Pancreas (tissue), 10 donors: Measurements from ENCODE around the gene SLC43A1. TPM values are rescaled to one million over a fixed set of nuclear protein-coding genes. Genes with fewer than 3 reads are reported as not detected.
A peak's percentile ranks its signal among the peaks of the same experiment; 100 is the strongest.

Experiments used
- ATAC-seq, 4 donors: fragments of 200-7000 bp; cut with Tn5 transposase; one replicate each; pipeline versions ENCODE4 v1.8.0 to v1.9.1; 2020; ENCODE audit warnings: mild to moderate bottlenecking in 4 of 4, moderate library complexity in 4 of 4
- DNase-seq, 6 donors: peaks; one replicate each; pipeline ENCODE4 v3.0.0-alpha.2; 2020
- FAIRE-seq: peaks from 2 replicates; lab custom pipeline; 2012; peaks lifted over from hg19 to GRCh38; lab: Jason Lieb, UNC
- H3K27ac ChIP-seq, 4 donors: fragments of 200-600 bp; sonication (generic); 1 replicate in 3 of 4; 2 replicates in 1 of 4; pipeline versions ENCODE4 v1.5.0 to v1.8.0; 2020
- H3K27me3 ChIP-seq, 4 donors: fragments of 200-600 bp; one replicate each; pipeline ENCODE4 v1.8.0; 2021
- H3K36me3 ChIP-seq, 3 donors: fragments of 200-600 bp; sonication (generic) in 1 of 3; one replicate each; pipeline versions ENCODE4 v1.5.0 to v1.8.0; 2020 to 2021
- H3K4me1 ChIP-seq, 3 donors: fragments of 200-600 bp; one replicate each; pipeline ENCODE4 v1.8.0; 2021
- H3K4me3 ChIP-seq, 4 donors: fragments of 200-600 bp; sonication (generic) in 2 of 4; one replicate each; pipeline versions ENCODE4 v1.5.0 to v1.8.0; 2020 to 2021
- H3K9me3 ChIP-seq, 4 donors: fragments of 200-600 bp; one replicate each; pipeline ENCODE4 v1.8.0; 2021
- WGBS, 2 donors: extraction: QIAGEN DNeasy Blood & Tissue Kit; methylation state at CpG; one replicate each; pipeline ENCODE4 v1.1.7; 2013; 5-methylcytosine and 5-hydroxymethylcytosine counted together
- intact Hi-C, 3 donors: fragments of 100-400 bp; cut with DNase I; formaldehyde crosslinking; loops; one replicate each; pipeline versions ENCODE4 v1.11.1 to v1.14.2; 2022
- polyA plus RNA-seq, 2 donors: library from polyadenylated mRNA; stranded (reverse); fragments of 200-250 nt; gene quantifications; one replicate each; pipeline ENCODE4 v1.2.3, GENCODE V29; 2013
- total RNA-seq, 6 donors: library from RNA; stranded (reverse); fragmentation: NEBNext Ultra II Directional in 4 of 6; extraction: Animal tissue kit (Norgen Biotek cat#: 25700) in 4 of 6; gene quantifications; one replicate each; pipeline versions ENCODE4 v1.2.1 to v1.2.4, GENCODE V29; 2021 to 2023
- TF ChIP-seq, protein P1 (sequence below), 4 donors: fragments of 200-600 bp; sonication (generic) in 3 of 4; IDR thresholded peaks; one replicate each; pipeline versions ENCODE4 v1.5.0 to v1.8.0; 2021; ENCODE audit warnings: antibody characterized with exemption in 4 of 4
- donor health status: healthy with polysubstance abuse.
- donor health status: DM: no; HTN: no; CAD: no; lungs with moderate emphysema.
- donor health status: DM: no; HTN: no; CAD: no.
- donor health status: control.
- donor health status: control.
- donor health status: Bipolar disorder and iron deficiency.
- donor health status: DM: yes; HTN: yes; CAD: no.
- donor health status: DM: no; HTN: no; CAD: no.
- donor health status: DM: no; HTN: no; CAD: no.
- donor health status: DM: yes; HTN: yes; CAD: no.

SLC43A1 gene
- total and polyA plus RNA-seq, 8 donors, result 78.3 to 280 (median 122) TPM

DNA sequence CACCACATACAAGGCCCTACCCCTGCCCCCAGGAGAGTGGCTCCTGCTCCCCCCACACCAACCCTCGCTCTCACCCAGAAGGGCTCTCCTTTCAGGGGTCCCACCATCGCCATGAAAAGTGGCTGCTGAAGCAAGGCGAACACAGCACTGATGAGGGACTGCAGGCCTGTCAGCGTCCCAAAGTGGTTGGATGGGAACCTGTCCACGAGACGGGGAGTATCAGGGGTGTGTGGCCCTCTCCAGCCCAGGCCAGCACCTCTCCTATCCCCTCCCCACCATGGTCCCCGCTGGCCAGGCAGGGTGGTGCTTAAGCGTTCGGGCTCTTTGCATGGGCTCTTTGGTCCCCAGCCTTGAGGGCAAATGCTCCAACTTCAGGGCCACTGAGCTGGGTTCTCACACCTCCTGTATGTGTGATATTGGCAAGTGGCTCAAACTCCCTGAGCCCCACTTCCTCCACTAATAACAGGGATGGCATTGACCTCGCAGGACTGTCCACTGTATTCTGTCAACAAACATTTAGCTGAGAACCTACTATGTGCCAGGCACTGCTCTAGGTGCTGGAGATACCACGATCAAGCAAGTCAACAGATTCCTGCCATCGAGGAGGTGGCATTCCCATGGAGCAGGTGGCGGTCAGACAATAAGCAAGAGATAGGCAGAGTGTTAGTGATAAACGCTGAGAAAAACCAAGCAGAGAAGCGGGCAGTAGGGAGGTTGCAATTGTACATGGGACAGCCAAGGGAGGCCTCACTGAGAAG, 28.3 kb downstream of the SLC43A1 start:
- Histone ChIP-seq H3K4me1 (peaks cover 0 to 3% (median 0%) of the 10 kb centered on the region in 3 donors), H3K27ac (no peak overlapping the region), H3K36me3 (peaks cover 7 to 80% (median 26%) of the 10 kb centered on the region in 3 donors), H3K27me3 (no peaks in the 10 kb centered on the region), H3K9me3 (no peaks in the 10 kb centered on the region), H3K4me3 (no peak overlapping the region)
- TF ChIP-seq, protein P1, sequence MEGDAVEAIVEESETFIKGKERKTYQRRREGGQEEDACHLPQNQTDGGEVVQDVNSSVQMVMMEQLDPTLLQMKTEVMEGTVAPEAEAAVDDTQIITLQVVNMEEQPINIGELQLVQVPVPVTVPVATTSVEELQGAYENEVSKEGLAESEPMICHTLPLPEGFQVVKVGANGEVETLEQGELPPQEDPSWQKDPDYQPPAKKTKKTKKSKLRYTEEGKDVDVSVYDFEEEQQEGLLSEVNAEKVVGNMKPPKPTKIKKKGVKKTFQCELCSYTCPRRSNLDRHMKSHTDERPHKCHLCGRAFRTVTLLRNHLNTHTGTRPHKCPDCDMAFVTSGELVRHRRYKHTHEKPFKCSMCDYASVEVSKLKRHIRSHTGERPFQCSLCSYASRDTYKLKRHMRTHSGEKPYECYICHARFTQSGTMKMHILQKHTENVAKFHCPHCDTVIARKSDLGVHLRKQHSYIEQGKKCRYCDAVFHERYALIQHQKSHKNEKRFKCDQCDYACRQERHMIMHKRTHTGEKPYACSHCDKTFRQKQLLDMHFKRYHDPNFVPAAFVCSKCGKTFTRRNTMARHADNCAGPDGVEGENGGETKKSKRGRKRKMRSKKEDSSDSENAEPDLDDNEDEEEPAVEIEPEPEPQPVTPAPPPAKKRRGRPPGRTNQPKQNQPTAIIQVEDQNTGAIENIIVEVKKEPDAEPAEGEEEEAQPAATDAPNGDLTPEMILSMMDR (IDR thresholded peaks at IDR 0.05), result no peak
- ATAC-seq (no peak), FAIRE-seq (no peak), DNase-seq (peak in 1 of 6 donors; percentile 55)
- intact Hi-C loops, result loop anchor here in 1 of 3 donors (10.0 kb wide), 1 partner anchor 142 kb away; no protein-coding TSS in a partner anchor
- 82 to 85% methylated on average over 15 of the region's 15 CpGs for WGBS, 2 donors

DNA sequence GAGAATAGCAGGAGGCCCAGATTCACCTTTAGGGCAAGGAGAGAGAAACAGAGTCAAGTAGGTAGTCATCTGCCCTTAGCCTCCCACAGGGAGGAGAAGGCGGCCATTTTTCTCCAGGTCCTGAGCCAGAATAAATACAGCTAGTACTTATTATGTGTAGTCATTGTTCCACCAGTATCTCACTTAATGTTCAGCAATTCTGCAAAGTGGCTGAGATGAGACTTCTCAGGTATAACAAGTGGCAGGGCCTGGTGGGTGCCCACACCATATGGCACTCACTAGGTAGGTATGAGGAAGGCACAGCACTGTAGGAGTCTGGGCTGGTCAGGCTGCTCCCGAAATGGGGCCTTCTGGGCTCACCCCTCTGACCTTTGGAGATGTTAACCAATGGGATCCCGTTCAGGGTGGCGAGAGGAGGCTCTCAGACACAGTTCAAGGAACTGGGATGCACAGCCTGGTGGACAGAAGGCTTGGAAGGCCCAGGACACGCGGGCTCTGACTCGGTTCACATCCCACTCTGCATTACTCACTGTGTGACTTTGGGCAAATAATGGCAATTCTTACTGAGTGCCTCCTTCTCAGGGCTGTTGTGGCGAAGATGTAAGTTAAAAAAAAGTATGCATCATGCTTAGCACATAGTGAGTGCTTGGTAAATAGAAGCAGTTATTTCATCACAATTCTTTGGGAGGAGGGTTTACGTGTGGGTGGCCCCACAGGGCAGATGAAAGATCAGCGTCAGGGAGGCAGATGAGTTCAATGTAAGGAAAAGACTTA, 30.1 kb downstream of the SLC43A1 start:
- peak in 1 of 6 donors; percentile 15 for DNase-seq
- H3K9me3 ChIP-seq, result no peaks in the 10 kb centered on the region
- 88 to 90% methylated on average over 10 of the region's 10 CpGs for WGBS, 2 donors
- no peak overlapping the region for H3K27ac ChIP-seq
- no peaks in the 10 kb centered on the region for H3K27me3 ChIP-seq
- intact Hi-C loops, result loop anchor here in 1 of 3 donors (10.0 kb wide), 1 partner anchor 141 kb away; no protein-coding TSS in a partner anchor
- peaks cover 0 to 3% (median 0%) of the 10 kb centered on the region in 3 donors for H3K4me1 ChIP-seq
- FAIRE-seq, result no peak
- no peak for ATAC-seq
- H3K36me3 ChIP-seq, result peaks cover 0 to 67% (median 19%) of the 10 kb centered on the region in 3 donors
- H3K4me3 ChIP-seq, result no peak overlapping the region
- TF ChIP-seq, protein P1 (IDR thresholded peaks at IDR 0.05), result no peak

DNA sequence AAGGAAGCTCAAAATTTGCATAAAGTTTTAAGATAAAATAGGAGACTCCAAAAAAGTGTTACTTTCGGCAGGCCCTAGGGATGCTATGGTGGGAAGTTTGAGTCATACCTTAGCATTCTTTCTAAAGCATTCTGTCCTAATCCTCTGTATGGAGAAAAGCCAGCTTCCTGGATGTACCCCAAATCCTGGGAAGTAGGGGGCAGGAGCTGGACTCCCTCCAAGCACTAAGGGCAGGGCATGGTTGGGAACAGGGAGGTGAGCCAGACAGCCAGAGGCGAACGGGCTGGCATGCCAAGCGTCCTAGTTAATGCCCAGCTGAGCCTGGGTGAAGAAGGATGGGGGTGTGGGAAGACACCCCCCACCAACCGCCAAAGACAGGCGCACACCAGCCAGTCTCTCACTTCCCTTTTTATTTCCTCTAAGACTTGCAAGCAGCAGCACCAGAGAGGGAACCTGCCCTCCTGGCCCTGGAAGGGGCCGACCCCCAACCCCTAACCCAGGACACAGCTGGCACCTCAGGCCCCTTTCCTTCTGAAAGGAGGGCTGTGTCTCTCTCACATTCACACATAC, 31.3 kb downstream of the SLC43A1 start:
- H3K4me3 ChIP-seq, result no peak overlapping the region
- ATAC-seq (no peak), DNase-seq (peak in 1 of 6 donors; percentile 36), FAIRE-seq (no peak)
- peaks cover 0 to 3% (median 0%) of the 10 kb centered on the region in 3 donors for H3K4me1 ChIP-seq
- intact Hi-C loops, result loop anchor here in 2 of 3 donors (5.0 to 10.0 kb wide), 2 partner anchors 38 to 139 kb away; no protein-coding TSS in a partner anchor
- TF ChIP-seq, protein P1 (IDR thresholded peaks at IDR 0.05), result no peak
- 74 to 86% methylated on average over 7 of the region's 7 CpGs for WGBS, 2 donors
- H3K9me3 ChIP-seq, result no peaks in the 10 kb centered on the region
- no peak overlapping the region for H3K27ac ChIP-seq
- H3K36me3 ChIP-seq, result peaks cover 0 to 58% (median 19%) of the 10 kb centered on the region in 3 donors
- no peaks in the 10 kb centered on the region for H3K27me3 ChIP-seq

DNA sequence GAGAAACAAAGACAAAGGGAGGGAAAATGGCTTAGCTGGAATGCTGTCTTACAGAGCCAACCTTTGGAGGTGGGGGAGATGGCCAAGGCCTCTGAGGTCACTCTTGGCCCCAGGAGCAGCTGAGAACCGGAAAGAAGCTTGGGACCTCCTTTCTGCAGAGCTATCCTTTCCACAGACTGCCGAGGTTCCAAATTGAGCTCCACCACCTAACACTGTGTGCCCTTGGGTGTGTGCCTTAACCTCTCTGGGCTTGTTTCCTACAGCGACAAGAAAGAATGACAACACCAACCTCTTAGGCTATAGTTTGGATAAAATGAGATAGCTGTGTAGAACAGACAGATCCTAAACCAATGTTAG, 32.0 kb downstream of the SLC43A1 start:
- FAIRE-seq (no peak), ATAC-seq (no peak), DNase-seq (peak in 1 of 6 donors; percentile 4)
- intact Hi-C loops, result loop anchor here in 2 of 3 donors (5.0 to 10.0 kb wide), 2 partner anchors 39 to 139 kb away; no protein-coding TSS in a partner anchor
- Histone ChIP-seq H3K27ac (no peak overlapping the region), H3K4me1 (peaks cover 0 to 3% (median 0%) of the 10 kb centered on the region in 3 donors), H3K27me3 (no peaks in the 10 kb centered on the region), H3K4me3 (no peak overlapping the region), H3K36me3 (peaks cover 0 to 51% (median 19%) of the 10 kb centered on the region in 3 donors), H3K9me3 (no peaks in the 10 kb centered on the region)
- WGBS, 2 donors, result 64 to 76% methylated on average over 3 of the region's 3 CpGs
- TF ChIP-seq, protein P1 (IDR thresholded peaks at IDR 0.05), result no peak
